HL-60 (cell line): ENCODE data around the gene SMIM21.

Experiments
- DNase-seq, 2 experiments: peaks; one replicate each; pipeline ENCODE4 v3.0.0-alpha.2; 2010 to 2020; ENCODE audit warnings: low read depth in 1 of 2, low spot score in 1 of 2
- H3K27ac ChIP-seq: fragments of 250-450 bp; sonication (Bioruptor Pico); replicated peaks from 2 replicates; pipeline ENCODE4 v1.5.1; 2020; ENCODE audit warnings: mild to moderate bottlenecking, moderate library complexity
- H3K27me3 ChIP-seq: fragments of 250-450 bp; sonication (Bioruptor Pico); 2 replicates; pipeline ENCODE4 v1.5.1; 2021; ENCODE audit warnings: mild to moderate bottlenecking, moderate library complexity; ENCODE audit not compliant: insufficient read depth, poor library complexity, severe bottlenecking
- H3K4me3 ChIP-seq: replicated peaks from 2 replicates; pipeline ENCODE4 v1.5.1; 2011; ENCODE audit warnings: mild to moderate bottlenecking, control low read depth, low read length; ENCODE audit not compliant: insufficient read depth
- CTCF ChIP-seq: IDR thresholded peaks from one replicate; pipeline ENCODE4 v1.5.1; 2011; ENCODE audit warnings: low read length, control low read depth, inconsistent platforms; ENCODE audit not compliant: insufficient read depth
- GABPA ChIP-seq: IDR thresholded peaks from 2 replicates; pipeline ENCODE4 v1.6.1; 2012; ENCODE audit warnings: low read depth
- POLR2AphosphoS5 ChIP-seq: IDR thresholded peaks from 2 replicates; pipeline ENCODE4 v1.6.1; 2012; ENCODE audit warnings: low read depth
- SPI1 ChIP-seq: IDR thresholded peaks from 2 replicates; pipeline ENCODE4 v1.6.1; 2012; ENCODE audit warnings: low read depth, mild to moderate bottlenecking, borderline replicate concordance
- TF ChIP-seq, protein P1 (sequence below): IDR thresholded peaks from 2 replicates; pipeline ENCODE4 v1.6.1; 2012; ENCODE audit warnings: low read depth; ENCODE audit not compliant: insufficient replicate concordance

The SMIM21 gene

DNA sequence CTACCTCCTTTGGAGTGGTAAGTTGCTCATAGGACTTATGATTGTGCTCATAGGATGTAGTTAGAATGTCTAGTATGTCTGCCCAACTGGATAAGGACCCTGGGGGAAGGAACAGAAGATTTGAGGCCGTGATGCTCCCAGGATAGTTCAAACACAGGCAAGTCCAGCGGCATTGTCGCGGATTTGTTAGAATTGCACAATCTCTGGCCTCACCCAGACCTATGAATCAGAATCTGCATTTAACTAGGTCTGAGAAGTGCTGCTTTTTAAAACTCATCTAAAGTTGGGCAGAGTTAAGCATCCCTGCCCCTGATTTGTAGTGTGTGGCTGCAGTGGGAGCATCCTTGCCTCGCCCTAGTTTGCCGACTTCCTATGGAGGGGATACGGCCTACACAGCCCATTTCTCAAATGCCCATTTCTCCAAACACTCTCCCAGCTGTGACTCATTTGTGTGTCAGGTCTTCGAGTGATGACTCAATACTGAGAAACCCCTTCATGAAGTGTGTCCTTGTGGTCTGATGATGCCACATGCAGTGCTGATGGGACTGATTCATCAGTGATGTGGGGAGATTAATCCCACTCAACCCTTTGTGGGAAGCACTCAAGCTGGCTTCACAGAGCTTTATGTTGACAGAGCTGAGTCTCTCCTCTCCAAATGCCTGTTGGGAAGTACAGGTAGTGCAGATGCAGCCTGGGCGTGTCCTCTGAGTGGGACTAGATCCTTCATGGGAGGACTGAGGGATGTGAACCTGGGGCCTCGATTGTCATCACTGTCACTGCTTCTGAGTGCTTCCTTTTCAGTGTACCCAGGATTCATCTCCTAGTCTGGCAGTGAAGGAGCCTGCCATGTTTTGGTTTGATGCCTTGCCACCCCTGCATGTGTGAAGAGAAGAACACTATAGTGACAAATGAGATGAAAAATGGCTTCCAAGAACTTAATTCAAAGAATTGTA, 18.7 kb downstream of the SMIM21 start:
- Histone ChIP-seq H3K4me3 (no peak overlapping the region), H3K27me3 (peaks cover 6% of the 10 kb centered on the region), H3K27ac (no peak overlapping the region)
- TF ChIP-seq, protein P1, sequence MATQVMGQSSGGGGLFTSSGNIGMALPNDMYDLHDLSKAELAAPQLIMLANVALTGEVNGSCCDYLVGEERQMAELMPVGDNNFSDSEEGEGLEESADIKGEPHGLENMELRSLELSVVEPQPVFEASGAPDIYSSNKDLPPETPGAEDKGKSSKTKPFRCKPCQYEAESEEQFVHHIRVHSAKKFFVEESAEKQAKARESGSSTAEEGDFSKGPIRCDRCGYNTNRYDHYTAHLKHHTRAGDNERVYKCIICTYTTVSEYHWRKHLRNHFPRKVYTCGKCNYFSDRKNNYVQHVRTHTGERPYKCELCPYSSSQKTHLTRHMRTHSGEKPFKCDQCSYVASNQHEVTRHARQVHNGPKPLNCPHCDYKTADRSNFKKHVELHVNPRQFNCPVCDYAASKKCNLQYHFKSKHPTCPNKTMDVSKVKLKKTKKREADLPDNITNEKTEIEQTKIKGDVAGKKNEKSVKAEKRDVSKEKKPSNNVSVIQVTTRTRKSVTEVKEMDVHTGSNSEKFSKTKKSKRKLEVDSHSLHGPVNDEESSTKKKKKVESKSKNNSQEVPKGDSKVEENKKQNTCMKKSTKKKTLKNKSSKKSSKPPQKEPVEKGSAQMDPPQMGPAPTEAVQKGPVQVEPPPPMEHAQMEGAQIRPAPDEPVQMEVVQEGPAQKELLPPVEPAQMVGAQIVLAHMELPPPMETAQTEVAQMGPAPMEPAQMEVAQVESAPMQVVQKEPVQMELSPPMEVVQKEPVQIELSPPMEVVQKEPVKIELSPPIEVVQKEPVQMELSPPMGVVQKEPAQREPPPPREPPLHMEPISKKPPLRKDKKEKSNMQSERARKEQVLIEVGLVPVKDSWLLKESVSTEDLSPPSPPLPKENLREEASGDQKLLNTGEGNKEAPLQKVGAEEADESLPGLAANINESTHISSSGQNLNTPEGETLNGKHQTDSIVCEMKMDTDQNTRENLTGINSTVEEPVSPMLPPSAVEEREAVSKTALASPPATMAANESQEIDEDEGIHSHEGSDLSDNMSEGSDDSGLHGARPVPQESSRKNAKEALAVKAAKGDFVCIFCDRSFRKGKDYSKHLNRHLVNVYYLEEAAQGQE = no peak
- no peak for TF ChIP-seq SPI1
- peak in 1 of 2 experiments; percentile 6 for DNase-seq

DNA sequence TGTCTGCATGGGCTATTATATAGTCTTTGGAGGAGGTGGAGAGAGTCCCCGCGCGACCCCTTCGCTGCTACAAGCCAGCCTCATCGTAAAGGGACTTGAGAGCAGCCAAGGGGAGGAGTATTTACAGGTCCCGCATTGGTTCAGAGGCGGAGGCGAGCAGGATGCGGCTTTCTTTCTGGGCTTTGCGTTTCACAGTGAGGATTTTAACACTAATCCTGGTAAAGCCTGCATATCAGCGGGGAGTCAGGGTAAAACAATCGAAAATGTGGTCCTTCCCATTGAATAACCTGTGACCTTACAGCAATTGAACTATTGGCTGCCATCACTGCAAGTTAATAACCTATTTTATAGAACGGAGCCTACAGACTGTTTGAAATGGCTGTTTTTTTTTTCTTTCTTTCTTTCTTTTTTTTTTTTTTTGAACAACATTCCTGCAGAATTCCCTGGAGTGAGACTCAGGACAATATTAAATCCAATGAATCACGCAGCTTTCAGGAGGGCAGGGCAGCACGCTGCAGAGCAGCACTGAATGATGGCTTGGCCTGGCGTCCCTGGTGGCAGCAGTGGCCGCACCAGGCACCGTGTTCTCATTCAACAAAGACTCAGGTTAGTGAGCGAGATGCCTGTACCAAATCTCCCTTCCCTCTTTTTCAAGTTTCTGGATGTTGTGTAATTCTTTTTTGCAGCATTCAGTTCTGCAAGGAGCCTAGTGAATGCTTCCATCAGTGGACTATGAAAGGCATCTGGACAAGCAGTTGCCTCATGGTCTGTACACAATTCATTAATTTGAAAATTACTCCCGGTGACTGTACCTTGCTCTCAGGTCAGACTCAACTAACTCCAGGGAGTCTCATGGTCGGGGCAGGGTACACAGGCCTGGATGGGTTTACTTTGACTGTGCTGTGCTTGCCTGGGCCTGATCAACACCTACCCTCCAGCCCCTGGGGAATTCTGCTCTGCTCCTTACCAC, 19.8 kb downstream of the SMIM21 start:
- DNase-seq = no peak
- Histone ChIP-seq H3K4me3 (no peak overlapping the region), H3K27ac (no peak overlapping the region), H3K27me3 (peaks cover 2% of the 10 kb centered on the region)
- TF ChIP-seq POLR2AphosphoS5 (no peak), SPI1 (no peak), CTCF (no peak), GABPA (no peak)
- TF ChIP-seq, protein P1 = no peak

GRCh38 chr18:75406491-75407445, 20.7 kb downstream of the SMIM21 start:
- TF ChIP-seq, protein P1 = no peak
- TF ChIP-seq CTCF (no peak), GABPA (no peak), POLR2AphosphoS5 (no peak), SPI1 (no peak)
- no peak overlapping the region for H3K27ac ChIP-seq
- H3K27me3 ChIP-seq = peaks cover 2% of the 10 kb centered on the region
- no peak for DNase-seq
- no peak overlapping the region for H3K4me3 ChIP-seq
